ENCODE data around the gene TRIM72. TPM values are rescaled to one million over a fixed set of nuclear protein-coding genes. Genes with fewer than 3 reads are reported as not detected.

The TRIM72 gene
- total and polyA plus RNA-seq, 2 of the 8 experiments (the other 6 are each of a cell fraction or from before 2014, with no cell fraction given): 0.57 to 2.1 TPM

DNA sequence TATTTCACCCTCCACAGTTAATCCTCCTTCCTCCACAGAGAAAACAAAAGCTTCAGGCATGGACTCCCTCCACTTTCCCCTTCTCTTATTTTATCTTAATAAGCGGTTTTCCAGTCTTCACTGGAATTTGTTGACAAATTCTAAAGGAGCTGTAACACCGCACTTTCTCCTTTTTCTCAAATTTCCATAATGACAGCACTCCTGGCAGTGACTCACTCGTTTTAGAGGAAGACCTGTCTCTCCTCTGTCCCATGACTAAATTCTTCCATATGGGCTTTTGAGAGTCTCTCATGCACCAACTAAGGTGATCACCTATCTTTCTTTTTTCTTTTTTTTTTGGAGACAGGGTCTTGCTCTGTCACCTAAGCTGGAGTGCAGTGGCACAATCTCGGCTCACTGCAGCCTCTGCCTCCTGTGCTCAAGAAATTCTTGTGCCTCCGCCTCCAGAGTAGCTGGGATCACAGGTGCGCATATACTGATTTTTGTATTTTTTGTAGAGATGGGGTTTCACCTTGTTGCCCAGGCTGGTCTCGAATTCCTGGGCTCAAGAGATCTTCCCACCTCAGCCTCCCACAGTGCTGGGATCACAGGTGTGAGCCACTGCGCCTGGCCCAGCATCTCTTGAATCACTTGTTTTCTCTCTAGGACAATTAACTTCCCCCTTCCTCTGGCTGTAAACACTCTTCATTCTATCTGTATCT lies 53.6 kb downstream of the TRIM72 start:
- H3K79me2 ChIP-seq (ENCODE audit: control insufficient read depth in 1 of 2, insufficient read depth in 2 of 2, low read length in 2 of 2): no peaks in the 10 kb centered on the region
- 0 out of 4 replicates have a peak overlapping the region, but pooled peaks of 1 of the 2 experiments have one; percentile 3 for H3K4me2 ChIP-seq (ENCODE audit: insufficient read depth in 1 of 2, low read depth in 2 of 2, low read length in 2 of 2)
- no peak overlapping the region for H4K8ac ChIP-seq (ENCODE audit: extremely low read depth, insufficient read depth, low read length)
- H3K36me3 ChIP-seq (ENCODE audit: control insufficient read depth in 2 of 4, insufficient read depth in 4 of 4, low read length in 3 of 4): no peaks in the 10 kb centered on the region
- no peaks in the 10 kb centered on the region for H4K20me1 ChIP-seq (replicated peaks in 1 of 2; ENCODE audit: control insufficient read depth in 1 of 2, insufficient read depth in 2 of 2, low read length in 2 of 2)
- ChIA-PET CTCF (ENCODE audit: partially characterized antibody) (interaction anchor here (0.7 to 2.4 kb wide), 3 partner anchors 8 to 52 kb away, joined by 3 to 7 read pairs (median 4); partner anchors contain the start of gene ITGAM), POLR2A (ENCODE audit: partially characterized antibody) (interaction anchor here (0.9 to 1.8 kb wide), 6 partner anchors 11 to 186 kb away, joined by 3 to 6 read pairs (median 4); partner anchors contain the start of gene FUS)
- no peak overlapping the region for H3K56ac ChIP-seq (replicated peaks; ENCODE audit: insufficient read length, low read depth, low read length)
- FAIRE-seq (no peak), DNase-seq (ENCODE audit: low read depth in 1 of 2, low spot score in 2 of 2) (peak in 1 of 2 experiments; percentile 41)
- no peaks in the 10 kb centered on the region for H3K9me3 ChIP-seq (ENCODE audit: insufficient read depth in 2 of 2, low read depth in 1 of 2, low read length in 1 of 2)
- peaks cover 0 to 8% (median 3%) of the 10 kb centered on the region in 4 experiments; a peak in 4 of 7 replicates for H3K4me1 ChIP-seq (replicated peaks in 1 of 4; ENCODE audit: control insufficient read depth in 3 of 4, insufficient read depth in 4 of 4, low read length in 3 of 4)
- no peak overlapping the region for H4K5ac ChIP-seq (ENCODE audit: insufficient read length, low read depth, low read length)
- H3K79me1 ChIP-seq (ENCODE audit: low read depth, low read length): no peaks in the 10 kb centered on the region
- H2BK20ac ChIP-seq (ENCODE audit: low read length): peak overlapping the region; percentile 61; the same call in 1 of the 2 replicates
- H3K14ac ChIP-seq (ENCODE audit: insufficient read length): no peak overlapping the region
- no peak overlapping the region for H3K4ac ChIP-seq (replicated peaks; ENCODE audit: insufficient read length, low read depth, low read length)
- H2BK5ac ChIP-seq (ENCODE audit: low read depth, low read length): no peak overlapping the region
- peak overlapping the region; percentile 55 for H4K91ac ChIP-seq (replicated peaks; ENCODE audit: insufficient read length, low read length)
- no peak overlapping the region for H3K27ac ChIP-seq (ENCODE audit: low read depth, low read length)
- no peak overlapping the region for H3K9ac ChIP-seq (replicated peaks in 1 of 4; ENCODE audit: extremely low read depth in 1 of 4, low read depth in 3 of 4, low read length in 3 of 4)
- H3K23me2 ChIP-seq (ENCODE audit: low read depth, low read length): peaks cover 3% of the 10 kb centered on the region; the same call in 1 of the 2 replicates
- peaks cover 0 to 2% (median under 1%) of the 10 kb centered on the region in 4 experiments; a peak in 1 of 7 replicates for H3K27me3 ChIP-seq (replicated peaks in 1 of 4; ENCODE audit: control insufficient read depth in 3 of 4, extremely low read depth in 1 of 4, insufficient read depth in 3 of 4, low read length in 3 of 4)
- no peak overlapping the region for H2BK120ac ChIP-seq (replicated peaks; ENCODE audit: low read depth, low read length)
- 71% methylated on average over 8 of the region's 8 CpGs; no CpG with 5 or more reads in 1 of the 2 experiments for WGBS, 2 experiments (ENCODE audit: extremely low coverage in 1 of 2, insufficient coverage in 1 of 2, insufficient read length in 1 of 2, insufficient replicate concordance in 2 of 2, low coverage in 1 of 2, low lambda C conversion rate in 2 of 2, missing lambda C conversion rate in 1 of 2)
- H2AK5ac ChIP-seq (ENCODE audit: low read depth, low read length): no peak overlapping the region
- H3K23ac ChIP-seq (ENCODE audit: insufficient read length): no peak overlapping the region
- H2BK15ac ChIP-seq (ENCODE audit: low read length): no peak overlapping the region
- 0 out of 2 replicates have a peak overlapping the region, but pooled peaks have one; percentile 50 for H2BK12ac ChIP-seq (ENCODE audit: low read depth, low read length)
- no peak overlapping the region for H3K4me3 ChIP-seq (ENCODE audit: extremely low read depth in 1 of 4, insufficient read depth in 2 of 4, low read depth in 3 of 4, low read length in 4 of 4)
- H2AFZ ChIP-seq (ENCODE audit: low read length): no peak overlapping the region
- no peak overlapping the region for H3K18ac ChIP-seq (ENCODE audit: extremely low read depth, low read length)
- TF ChIP-seq JUND (IDR thresholded peaks at IDR 0.05; ENCODE audit: low read length): 0 out of 2 replicates have a peak, but pooled peaks have one; percentile 13

Data from H1 (cell line).